IMR-90 (cell line): ENCODE data around the gene AFMID. TPM values are rescaled to one million over a fixed set of nuclear protein-coding genes. Genes with fewer than 3 reads are reported as not detected.

Experiments used
- ATAC-seq: fragments of 200-7000 bp; cut with Tn5 transposase; 2 replicates; pipeline ENCODE4 v1.9.1; 2020; ENCODE audit warnings: low read depth, mild to moderate bottlenecking, moderate library complexity
- BruUV-seq: library from RNA; stranded (reverse); fragments of 400-500 nt; replicated peaks from 2 replicates; lab custom pipeline; 2021; lab: Mats Ljungman, UMichigan
- CTCF ChIA-PET: fragments of 300-600 bp; formaldehyde crosslinking; extraction: SDS; loops from one replicate; lab custom pipeline; 2021; ENCODE audit warnings: antibody characterized with exemption; lab: Yijun Ruan, JAX
- POLR2A ChIA-PET: fragments of 300-600 bp; sonication (Branson Sonifier 250); formaldehyde crosslinking; loops from one replicate; lab custom pipeline; 2022; ENCODE audit warnings: antibody characterized with exemption; ENCODE audit not compliant: unreplicated experiment; lab: Charles Lee
- DNase-seq: peaks from one replicate; pipeline ENCODE4 v3.0.0; 2013
- H2AFZ ChIP-seq: replicated peaks from 2 replicates; pipeline ENCODE3; 2013; ENCODE audit warnings: low read length, mild to moderate bottlenecking; ENCODE audit not compliant: poor library complexity
- H2AK5ac ChIP-seq: 2 replicates; pipeline ENCODE4 v1.6.1; 2013; ENCODE audit warnings: low read depth, low read length, inconsistent platforms
- H2AK9ac ChIP-seq: replicated peaks from 2 replicates; pipeline ENCODE3; 2013; ENCODE audit warnings: mild to moderate bottlenecking, low read depth, low read length, moderate library complexity; ENCODE audit not compliant: poor library complexity
- H2BK120ac ChIP-seq: 2 replicates; pipeline ENCODE4 v1.6.1; 2013; ENCODE audit warnings: low read depth, low read length, inconsistent platforms
- H2BK15ac ChIP-seq: 3 replicates; pipeline ENCODE4 v1.6.1; 2013; ENCODE audit warnings: low read depth, low read length, inconsistent platforms
- H2BK20ac ChIP-seq: 2 replicates; pipeline ENCODE4 v1.6.1; 2013; ENCODE audit warnings: low read depth, mild to moderate bottlenecking, inconsistent platforms, low read length, moderate library complexity
- H2BK5ac ChIP-seq: 2 replicates; pipeline ENCODE4 v1.6.1; 2013; ENCODE audit warnings: mild to moderate bottlenecking, low read depth, low read length, inconsistent platforms; ENCODE audit not compliant: poor library complexity, severe bottlenecking
- H3K14ac ChIP-seq: replicated peaks from 2 replicates; pipeline ENCODE4 v1.6.1; 2013; ENCODE audit warnings: low read depth, low read length, inconsistent platforms
- H3K18ac ChIP-seq: 2 replicates; pipeline ENCODE4 v1.6.1; 2013; ENCODE audit warnings: low read depth, low read length, control low read depth
- H3K23ac ChIP-seq: 2 replicates; pipeline ENCODE4 v1.6.1; 2013; ENCODE audit warnings: low read depth, low read length, inconsistent platforms
- H3K27ac ChIP-seq: 2 replicates; pipeline ENCODE4 v1.5.1; 2013; ENCODE audit warnings: mild to moderate bottlenecking, control low read depth, low read length; ENCODE audit not compliant: insufficient read depth
- H3K27me3 ChIP-seq: 2 replicates; pipeline ENCODE4 v1.6.1; 2013; ENCODE audit warnings: low read length; ENCODE audit not compliant: control insufficient read depth, insufficient read depth
- H3K36me3 ChIP-seq: 2 replicates; pipeline ENCODE4 v1.6.1; 2013; ENCODE audit warnings: low read length, mixed read lengths; ENCODE audit not compliant: control insufficient read depth, insufficient read depth
- H3K4ac ChIP-seq: 2 replicates; pipeline ENCODE4 v1.6.1; 2013; ENCODE audit warnings: low read depth, low read length, inconsistent platforms
- H3K4me1 ChIP-seq: 2 replicates; pipeline ENCODE4 v1.6.1; 2013; ENCODE audit warnings: low read length, mixed read lengths; ENCODE audit not compliant: control insufficient read depth, insufficient read depth
- H3K4me2 ChIP-seq: 2 replicates; pipeline ENCODE4 v1.6.1; 2013; ENCODE audit warnings: low read depth, mild to moderate bottlenecking, control low read depth, low read length, moderate library complexity
- H3K4me3 ChIP-seq: 2 replicates; pipeline ENCODE4 v1.5.1; 2013; ENCODE audit warnings: low read depth, mild to moderate bottlenecking, control low read depth, low read length, moderate library complexity; ENCODE audit not compliant: insufficient read depth
- H3K56ac ChIP-seq: 2 replicates; pipeline ENCODE4 v1.6.1; 2013; ENCODE audit warnings: low read length, inconsistent platforms; ENCODE audit not compliant: insufficient read depth; ENCODE audit errors: extremely low read depth
- H3K79me1 ChIP-seq, 2 experiments: 2 replicates each; pipeline ENCODE4 v1.6.1; 2013; ENCODE audit warnings: low read length in 2 of 2, inconsistent platforms in 1 of 2, low read depth in 1 of 2
- H3K9ac ChIP-seq: 2 replicates; pipeline ENCODE4 v1.6.1; 2013; ENCODE audit warnings: low read depth, low read length, control low read depth
- H3K9me1 ChIP-seq: 2 replicates; pipeline ENCODE4 v1.6.1; 2013; ENCODE audit warnings: low read length, inconsistent platforms; ENCODE audit not compliant: insufficient read depth
- H3K9me3 ChIP-seq: 2 replicates; pipeline ENCODE4 v1.6.1; 2013; ENCODE audit warnings: low read length; ENCODE audit not compliant: control insufficient read depth, insufficient read depth
- H4K20me1 ChIP-seq: 2 replicates; pipeline ENCODE4 v1.6.1; 2013; ENCODE audit warnings: low read length, inconsistent platforms; ENCODE audit not compliant: insufficient read depth
- H4K5ac ChIP-seq: 2 replicates; pipeline ENCODE4 v1.6.1; 2013; ENCODE audit warnings: mild to moderate bottlenecking, low read depth, low read length, control low read depth
- H4K8ac ChIP-seq, 2 experiments: 2 replicates each; pipeline ENCODE4 v1.6.1; 2013; ENCODE audit warnings: low read depth in 2 of 2, low read length in 2 of 2, control low read depth in 1 of 2, inconsistent platforms in 1 of 2
- H4K91ac ChIP-seq: 2 replicates; pipeline ENCODE4 v1.6.1; 2013; ENCODE audit warnings: low read depth, low read length, inconsistent platforms; ENCODE audit not compliant: insufficient read depth
- BHLHE40 ChIP-seq: fragments of 150-350 bp; IDR thresholded peaks from 2 replicates; pipeline ENCODE4 v1.6.1; 2016; ENCODE audit warnings: mild to moderate bottlenecking, low read depth, low read length
- FOS ChIP-seq: fragments of 150-350 bp; IDR thresholded peaks from 2 replicates; pipeline ENCODE4 v1.6.1; 2016; ENCODE audit warnings: low read depth, low read length
- MAFK ChIP-seq: IDR thresholded peaks from 2 replicates; pipeline ENCODE4 v1.6.1; 2012; ENCODE audit warnings: low read depth, low read length, improper control_type of control experiment
- MXI1 ChIP-seq: IDR thresholded peaks from 2 replicates; pipeline ENCODE4 v1.6.1; 2012; ENCODE audit warnings: low read depth, mild to moderate bottlenecking, low read length, moderate library complexity, borderline replicate concordance
- NFE2L2 ChIP-seq: fragments of 150-350 bp; IDR thresholded peaks from 2 replicates; pipeline ENCODE4 v1.6.1; 2016; ENCODE audit warnings: low read depth, mild to moderate bottlenecking, low read length
- RAD21 ChIP-seq: IDR thresholded peaks from 2 replicates; pipeline ENCODE4 v1.6.1; 2012; ENCODE audit warnings: low read length, improper control_type of control experiment
- RCOR1 ChIP-seq: IDR thresholded peaks from 2 replicates; pipeline ENCODE4 v1.6.1; 2012; ENCODE audit warnings: mild to moderate bottlenecking, low read length, improper control_type of control experiment; ENCODE audit not compliant: insufficient replicate concordance
- SMC3 ChIP-seq: fragments of 150-350 bp; IDR thresholded peaks from 2 replicates; pipeline ENCODE4 v1.6.1; 2016; ENCODE audit warnings: low read depth, mild to moderate bottlenecking, antibody characterized with exemption, low read length, moderate library complexity
- WGBS, 2 experiments: methylation state at CpG; one replicate each; pipeline versions ENCODE4 v1.1.5 to v1.1.7; 2013; ENCODE audit warnings: missing lambda C conversion rate in 2 of 2; ENCODE audit not compliant: insufficient read length in 1 of 2; ENCODE audit errors: extremely low coverage in 2 of 2; 5-methylcytosine and 5-hydroxymethylcytosine counted together
- dilution Hi-C: fragments of 300-500 bp; cut with HindIII; formaldehyde crosslinking; loops from one replicate; pipeline ENCODE4 v1.14.3; 2018; ENCODE audit warnings: low sequenced_read_pairs; ENCODE audit not compliant: unreplicated experiment
- in situ Hi-C: fragments of 300-500 bp; cut with MboI; formaldehyde crosslinking; loops from 3 replicates; pipeline ENCODE4 v1.14.3; 2019; ENCODE audit warnings: low sequenced_read_pairs, inconsistent platforms, mixed read lengths
- intact Hi-C: fragments of 100-400 bp; cut with micrococcal nuclease; formaldehyde crosslinking; loops from 2 replicates; pipeline ENCODE4 v1.10.0; 2022
- polyA plus RNA-seq, 3 experiments: library from polyadenylated mRNA; depleted of rRNA; stranded (reverse); fragments of >200 nt; gene quantifications; 2 replicates each; pipeline ENCODE4 v1.2.3, GENCODE V29; 2012; ENCODE audit warnings: low replicate concordance in 1 of 3
- total RNA-seq: library from RNA; depleted of rRNA; stranded (reverse); fragments of >200 nt; gene quantifications from 2 replicates; pipeline ENCODE4 v1.2.3, GENCODE V29; 2012

Gene AFMID
- total and polyA plus RNA-seq, 2 of the 4 experiments (the other 2 are of a cell fraction), result 41.0 to 65.1 TPM

DNA sequence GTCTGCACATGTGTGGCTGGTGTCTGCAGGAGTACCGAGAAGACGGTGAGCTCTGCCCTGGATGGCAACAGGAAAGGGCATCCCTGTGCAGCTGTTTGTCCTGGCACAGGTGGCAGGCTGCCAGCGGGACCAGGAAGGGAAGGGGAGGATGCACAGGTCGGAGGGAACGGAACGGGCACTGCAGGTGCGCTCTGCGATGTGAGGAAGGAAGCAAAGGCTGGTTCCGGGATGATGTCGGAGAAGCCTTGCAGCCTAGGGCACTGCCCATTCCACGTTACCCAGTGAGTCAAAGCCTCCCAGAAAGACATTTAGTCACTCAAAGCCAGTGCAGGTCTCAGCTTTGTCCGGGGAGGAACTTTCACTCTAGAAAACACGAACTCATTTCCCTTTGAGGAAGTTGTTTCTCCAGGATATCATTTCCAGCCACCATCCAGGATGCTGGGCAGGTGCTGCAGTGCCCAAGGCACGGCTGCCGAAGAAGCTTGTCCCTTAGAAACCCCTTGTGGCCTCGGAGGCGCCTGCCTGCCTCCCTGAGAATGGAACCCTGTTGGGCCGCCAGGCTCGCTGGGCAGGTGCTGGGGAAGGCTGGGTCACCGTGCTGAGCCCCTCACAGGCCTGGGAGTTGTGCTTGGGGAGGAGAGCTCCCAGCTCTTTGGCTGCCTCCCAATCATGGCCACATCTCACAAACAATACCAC is 39.7 kb downstream of the AFMID start:
- H2BK5ac ChIP-seq, result no peak overlapping the region
- no peak overlapping the region for H3K4me3 ChIP-seq

More for the DNA sequence above, 39.7 kb downstream of the AFMID start:
- Histone ChIP-seq H4K8ac (no peak overlapping the region), H4K91ac (no peak overlapping the region), H3K4ac (no peak overlapping the region), H3K14ac (no peak overlapping the region), H2BK15ac (no peak overlapping the region), H2BK20ac (no peak overlapping the region), H3K79me1 (peaks cover 0 to 3% of the 10 kb centered on the region in 2 experiments; a peak in 1 of 4 replicates), H3K27me3 (peaks cover 19% of the 10 kb centered on the region), H4K20me1 (no peaks in the 10 kb centered on the region; the same call in 1 of the 2 replicates), H3K36me3 (no peaks in the 10 kb centered on the region), H3K23ac (no peak overlapping the region), H3K4me2 (no peak overlapping the region), H3K18ac (no peak overlapping the region), H3K27ac (no peak overlapping the region), H3K9me1 (no peaks in the 10 kb centered on the region), H3K9ac (no peak overlapping the region), H4K5ac (no peak overlapping the region), H3K56ac (no peak overlapping the region), H2AK5ac (no peak overlapping the region), H2AFZ (peak overlapping the region; percentile 29), H2AK9ac (no peak overlapping the region), H2BK120ac (no peak overlapping the region), H3K4me1 (no peaks in the 10 kb centered on the region), H3K9me3 (no peaks in the 10 kb centered on the region)
- BruUV-seq, result no TSS peak
- dilution Hi-C loops (no loop called here), in situ Hi-C loops (no loop called here), intact Hi-C loops (no loop called here)
- WGBS, 2 experiments, result 100% methylated on average over 2 of the region's 20 CpGs; no CpG with 5 or more reads in 1 of the 2 experiments
- TF ChIP-seq MAFK (no peak), BHLHE40 (no peak), FOS (no peak), RAD21 (no peak), SMC3 (no peak), NFE2L2 (no peak), RCOR1 (no peak), MXI1 (no peak)
- ChIA-PET CTCF (no interaction called here), POLR2A (no interaction called here)
- no peak for DNase-seq
- ATAC-seq, result no peak
